Gastroesophageal sphincter (tissue), 3 donors: ENCODE results near the gene ARHGEF37.

ENCODE experiments used
- CTCF ChIP-seq, 4 experiments: fragments of 200-600 bp in 2 of 4; fragments of 450-650 bp in 2 of 4; sonication (generic) in 1 of 4; IDR thresholded peaks; one replicate each; pipeline ENCODE4 v1.5.1; 2017 to 2019; ENCODE audit warnings: antibody characterized with exemption in 4 of 4, mild to moderate bottlenecking in 2 of 4, moderate library complexity in 2 of 4
- EP300 ChIP-seq: sonication (generic); formaldehyde crosslinking; IDR thresholded peaks from one replicate; pipeline ENCODE4 v1.6.1; 2017; ENCODE audit warnings: antibody characterized with exemption, mild to moderate bottlenecking
- POLR2A ChIP-seq, 2 donors: fragments of 450-650 bp; IDR thresholded peaks; one replicate each; pipeline ENCODE4 v1.6.1; 2017; ENCODE audit warnings: antibody characterized with exemption in 2 of 2, mild to moderate bottlenecking in 2 of 2, moderate library complexity in 1 of 2
- POLR2AphosphoS5 ChIP-seq: sonication (generic); formaldehyde crosslinking; IDR thresholded peaks from one replicate; pipeline ENCODE4 v1.6.1; 2017; ENCODE audit warnings: antibody characterized with exemption

GRCh38 chr5:149576021-149576420, 5.3 kb upstream of the ARHGEF37 start:
- no peak for TF ChIP-seq POLR2A (IDR thresholded peaks at IDR 0.05)
- TF ChIP-seq CTCF (IDR thresholded peaks at IDR 0.05): no peak
- TF ChIP-seq POLR2AphosphoS5: no peak
- TF ChIP-seq EP300: no peak
